ENCODE results near the gene HOMER1.
"Not testable (repeated sequence)": the region's sequence is repeated elsewhere in the genome, so short reads cannot be mapped to it uniquely, and the experiment has no call there.

The HOMER1 gene

GRCh38 chr5:79516986-79517385, 3.1 kb upstream of the HOMER1 start:
- no peak for DNase-seq

DNA sequence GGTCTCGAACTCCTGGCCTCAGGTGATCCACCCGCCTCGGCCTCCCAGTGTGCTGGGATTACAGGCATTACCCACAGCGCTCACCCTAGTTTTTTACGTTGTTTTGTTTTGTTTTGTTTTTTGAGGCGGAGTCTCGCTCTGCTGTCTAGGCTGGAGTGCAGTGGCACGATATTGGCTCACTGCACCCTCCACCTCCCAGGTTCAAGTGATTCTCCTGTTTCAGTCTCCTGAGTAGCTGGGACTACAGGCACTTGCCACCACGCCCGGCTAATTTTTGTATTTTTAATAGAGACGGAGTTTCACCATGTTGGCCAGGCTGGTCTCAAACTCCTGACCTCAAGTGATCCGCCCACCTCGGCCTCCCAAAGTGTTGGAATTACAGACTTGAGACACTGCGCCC, 2.4 kb upstream of the HOMER1 start:
- DNase-seq, result not testable (repeated sequence)

- peak; percentile 95 for DNase-seq
These were observed 614 bp upstream of the HOMER1 start for GRCh38 chr5:79514391-79515105.

GRCh38 chr5:79513308-79513703, 628 bp downstream of the HOMER1 start:
- DNase-seq, result no peak

GRCh38 chr5:79512471-79513307, 1.2 kb downstream of the HOMER1 start:
- DNase-seq, result no peak

DNA sequence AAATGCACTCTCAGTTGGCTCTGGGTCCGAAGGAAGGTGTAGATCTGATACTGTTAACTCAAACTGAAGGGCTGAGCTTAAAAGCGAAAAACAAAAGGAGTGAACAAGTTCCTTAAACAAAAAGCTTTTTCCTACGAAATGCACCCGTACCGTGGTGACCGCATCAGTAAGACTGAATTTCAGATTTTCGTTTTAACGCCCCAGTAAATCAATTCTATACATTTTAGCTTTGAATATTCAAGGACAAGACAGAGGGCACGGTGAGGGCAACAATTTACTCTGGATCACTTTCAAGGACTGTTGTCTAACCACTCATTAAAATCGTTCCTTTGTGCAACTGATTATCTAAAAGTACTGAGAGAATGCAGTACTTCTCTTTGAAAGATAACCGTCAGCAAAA, 1.9 kb downstream of the HOMER1 start:
- no peak for DNase-seq

DNA sequence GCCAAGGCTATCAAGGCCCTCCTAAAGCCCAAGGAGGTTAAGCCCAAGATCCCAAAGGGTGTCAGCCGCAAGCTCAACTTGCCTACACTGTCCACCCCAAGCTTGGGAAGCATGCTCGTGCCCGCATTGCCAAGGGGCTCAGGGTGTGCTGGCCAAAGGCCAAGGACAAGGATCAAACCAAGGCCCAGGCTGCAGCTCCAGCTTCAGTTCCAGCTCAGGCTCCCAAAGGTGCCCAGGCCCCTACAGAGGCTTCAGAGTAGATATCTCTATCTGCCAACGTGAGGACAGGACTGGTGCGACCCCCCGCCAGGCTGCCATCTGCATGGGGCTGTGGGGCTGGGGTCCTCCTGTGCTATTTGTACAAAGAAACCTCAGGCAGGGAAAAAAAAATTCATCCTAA, 3.3 kb downstream of the HOMER1 start:
- no peak for DNase-seq

DNA sequence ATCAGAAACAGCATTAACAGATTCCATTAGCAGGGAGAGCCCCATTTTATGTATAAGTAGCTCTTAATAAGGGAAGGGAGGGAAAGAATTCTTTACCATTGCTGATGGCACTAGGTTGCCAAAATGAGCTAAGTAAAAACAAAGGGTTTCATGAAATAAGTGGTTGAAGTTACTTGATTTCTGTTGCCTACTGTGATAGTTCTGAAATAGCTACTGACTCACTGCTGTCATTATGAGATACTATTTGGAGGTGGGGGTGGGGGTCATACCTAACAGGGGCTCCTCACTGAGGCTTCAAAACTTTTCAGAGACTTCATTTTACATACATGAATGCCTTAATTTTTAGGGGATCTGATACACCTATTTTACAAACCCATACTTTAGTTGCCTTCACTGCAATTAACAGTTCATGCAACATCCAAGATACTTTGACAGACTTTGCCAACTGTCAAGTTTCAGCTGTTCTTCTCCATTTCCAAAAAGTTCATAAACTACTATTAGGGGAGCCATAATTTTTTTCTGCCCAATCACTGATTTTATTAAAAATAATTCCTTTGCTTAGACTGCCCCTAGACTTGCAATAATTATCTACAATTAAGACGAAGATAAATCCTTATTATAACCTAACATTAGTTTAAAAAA, 4.6 kb downstream of the HOMER1 start:
- DNase-seq, result no peak

DNA sequence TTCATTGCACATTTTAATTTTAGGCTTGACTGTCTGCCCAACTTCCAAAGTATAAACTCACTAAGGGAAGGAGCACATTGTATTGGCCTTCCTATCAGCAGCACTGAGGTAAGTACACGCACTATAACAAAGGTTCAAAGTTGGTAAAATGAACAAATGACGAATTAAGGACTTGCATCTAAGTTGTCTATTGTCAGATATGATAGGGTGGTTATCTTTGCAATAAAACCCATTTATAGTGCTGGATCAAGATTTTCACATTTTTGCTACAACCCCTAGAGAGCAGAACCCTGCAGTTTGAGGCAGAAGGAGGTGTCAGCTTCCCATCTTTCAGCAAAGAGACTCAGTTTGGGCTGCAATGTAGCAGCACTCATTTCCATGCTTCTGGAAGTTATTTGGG, 5.1 kb downstream of the HOMER1 start:
- DNase-seq, result no peak

GRCh38 chr5:79508354-79508753, 5.6 kb downstream of the HOMER1 start:
- DNase-seq, result no peak

GRCh38 chr5:79507251-79508205, 6.4 kb downstream of the HOMER1 start:
- DNase-seq, result no peak

DNA sequence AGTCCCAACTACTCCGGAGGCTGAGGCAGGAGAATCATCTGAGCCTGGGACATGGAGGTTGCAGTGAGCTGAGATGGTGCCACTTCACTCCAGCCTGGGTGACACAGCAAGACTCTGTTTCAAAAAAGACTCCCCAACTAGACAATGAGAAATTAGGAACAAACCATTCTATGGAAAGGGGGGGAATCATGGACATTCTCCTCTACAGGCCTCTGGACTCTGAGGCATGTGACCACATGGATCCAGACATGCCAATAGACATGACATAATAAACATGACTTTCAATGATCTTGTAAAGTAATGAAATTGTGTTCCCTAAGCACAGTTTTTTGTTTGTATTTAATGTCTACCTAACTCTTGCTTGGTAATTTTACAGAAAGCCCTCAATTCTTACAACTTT, 8.8 kb downstream of the HOMER1 start:
- no peak for DNase-seq

- DNase-seq, result no peak
These were observed 10.0 kb downstream of the HOMER1 start for GRCh38 chr5:79503794-79504495.

DNA sequence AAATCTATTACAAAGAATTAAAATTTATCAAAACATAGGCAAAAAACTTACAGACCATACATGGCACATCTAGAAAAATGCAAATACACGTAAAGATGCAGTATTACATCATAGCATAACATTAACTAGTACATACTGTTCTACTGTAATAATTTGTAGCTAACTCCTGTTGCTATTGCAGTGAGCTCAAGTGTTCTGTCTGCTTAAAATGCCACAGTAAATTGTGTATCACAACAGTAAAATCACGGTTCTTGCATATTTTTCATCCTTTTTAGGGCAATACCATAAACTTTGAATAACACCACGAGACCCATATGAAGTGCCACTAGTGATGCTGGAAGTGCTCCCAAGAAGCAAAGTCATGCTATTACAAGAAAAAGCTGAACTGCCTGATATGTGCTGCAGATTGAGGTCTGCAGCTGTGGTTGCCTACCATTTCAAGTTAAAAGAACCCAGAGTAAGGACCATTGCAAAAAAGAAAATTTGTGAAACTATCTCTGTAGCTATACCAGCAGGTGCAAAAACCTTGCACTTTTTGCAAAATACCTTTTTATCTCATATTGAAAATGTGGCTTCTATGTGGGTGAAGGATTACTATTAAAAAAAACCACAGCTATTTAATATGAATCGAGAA, 14.2 kb downstream of the HOMER1 start:
- DNase-seq, result no peak

DNA sequence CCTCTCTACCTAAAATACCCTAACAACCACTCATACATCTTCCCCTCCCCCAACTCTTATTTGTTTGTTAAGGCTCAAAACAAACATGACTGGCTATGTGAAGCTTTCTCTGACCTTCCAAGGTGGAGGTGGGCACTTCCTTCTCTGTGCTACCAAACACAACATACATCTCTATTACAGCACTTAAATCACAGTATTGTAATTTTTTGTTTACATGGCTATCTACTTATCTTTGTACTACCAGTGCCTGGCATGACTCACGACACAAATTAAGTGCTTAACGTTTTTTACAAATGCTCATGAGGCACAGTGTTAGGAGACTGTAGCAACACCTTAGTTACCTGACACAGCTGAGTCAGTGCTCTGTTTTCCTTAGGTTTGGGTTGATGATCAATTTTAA, 18.6 kb downstream of the HOMER1 start:
- no peak for DNase-seq

DNA sequence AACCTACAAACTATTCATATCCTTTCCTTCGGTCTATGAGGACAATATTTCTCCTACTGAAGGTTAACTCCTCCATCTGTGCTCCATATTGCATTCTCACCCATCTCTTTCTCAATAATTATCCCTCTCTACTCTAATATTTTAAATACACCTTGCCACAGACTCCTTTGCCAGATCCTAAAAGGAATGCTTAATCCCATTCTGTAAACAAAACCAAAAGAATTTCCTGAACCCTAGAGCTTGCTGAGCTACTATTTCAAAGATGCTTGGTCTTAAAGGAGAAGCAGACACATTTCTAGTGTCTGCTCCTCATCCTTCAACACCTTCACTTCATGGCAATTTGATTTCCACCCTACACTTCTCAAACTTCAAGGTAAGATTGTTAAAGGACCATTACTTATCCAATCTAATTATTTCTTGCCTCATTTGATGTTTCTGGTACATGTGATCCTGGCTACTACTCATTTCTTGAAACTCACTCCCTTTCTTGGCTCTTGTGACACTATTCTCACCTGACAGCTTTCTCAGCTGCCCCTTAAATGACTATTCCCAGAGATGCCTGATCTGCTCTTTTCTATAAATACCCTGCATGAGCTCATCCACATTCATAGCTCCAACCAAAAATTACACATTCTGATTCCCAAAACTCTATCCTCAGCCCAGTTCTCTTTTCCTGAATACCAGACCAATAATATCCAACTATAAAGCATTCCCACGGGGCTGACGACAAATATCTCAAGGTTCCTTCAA, 20.2 kb downstream of the HOMER1 start:
- DNase-seq, result no peak

DNA sequence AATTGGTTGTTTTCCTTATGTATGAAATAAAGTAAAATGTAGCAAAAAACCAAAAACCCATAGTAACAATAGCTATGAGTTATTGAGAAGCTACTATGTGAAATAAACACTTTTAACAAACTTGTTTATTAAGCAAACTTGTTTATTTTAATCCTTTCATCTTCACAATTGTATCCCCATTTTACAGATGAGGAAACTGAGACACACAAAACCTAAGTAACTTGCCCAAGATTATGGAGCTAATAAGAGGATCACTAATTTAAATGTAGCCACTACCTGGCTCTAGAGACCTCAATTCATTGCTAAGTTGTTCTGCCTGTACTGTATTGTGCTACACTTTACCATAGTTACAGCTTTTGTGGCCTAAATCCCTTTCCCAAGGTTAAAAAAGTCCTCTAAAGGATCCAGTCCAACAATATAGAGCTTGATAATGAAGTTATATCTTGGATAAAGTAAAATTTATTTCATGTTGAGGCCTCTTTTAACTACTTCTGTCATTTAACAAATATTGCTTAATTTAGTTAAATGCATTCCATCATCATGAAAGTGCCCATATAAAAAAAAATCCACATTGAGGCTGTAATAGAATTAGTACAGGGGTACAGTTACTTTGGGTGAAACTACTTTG, 22.1 kb downstream of the HOMER1 start:
- no peak for DNase-seq

GRCh38 chr5:79490323-79490936, 23.5 kb downstream of the HOMER1 start:
- no peak for DNase-seq

- no peak for DNase-seq
These were observed 24.2 kb downstream of the HOMER1 start for GRCh38 chr5:79489773-79490172.

DNA sequence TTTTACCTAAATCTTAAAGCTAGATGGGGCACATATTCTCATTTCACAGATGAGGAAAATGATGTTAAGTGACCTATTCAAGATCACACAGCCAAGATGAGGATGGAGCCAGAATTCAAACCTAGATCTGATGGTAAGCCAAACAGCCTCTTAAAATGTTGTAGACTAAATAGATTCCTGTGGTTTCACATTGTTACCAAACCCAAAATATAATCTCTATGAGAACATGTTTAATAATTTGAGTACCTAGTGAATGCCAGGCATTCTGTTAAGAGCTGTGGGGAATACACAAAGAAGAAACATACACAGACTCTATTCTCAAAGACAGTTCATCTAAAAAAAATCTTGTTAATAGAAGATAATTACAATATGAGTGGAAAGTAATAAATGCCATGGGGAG, 25.2 kb downstream of the HOMER1 start:
- no peak for DNase-seq

Data from activated effector memory CD4-positive, alpha-beta T cell treated with anti-CD3 and anti-CD28 coated beads, Interleukin-2, amount 50 U/mL, for 16 hours (primary cell).